Endodermal cell (in vitro differentiated cells): ENCODE measurements around the gene RNF123. TPM values are rescaled to one million over a fixed set of nuclear protein-coding genes. Genes with fewer than 3 reads are reported as not detected.

ENCODE experiments used
- DNase-seq: peaks from one replicate; pipeline ENCODE4 v3.0.0-alpha.2; 2017
- H3K27ac ChIP-seq: 2 replicates; pipeline ENCODE4 v1.5.1; 2013; ENCODE audit warnings: mild to moderate bottlenecking, low read depth, low read length, moderate library complexity
- H3K27me3 ChIP-seq: 2 replicates; pipeline ENCODE4 v1.6.1; 2013; ENCODE audit warnings: mild to moderate bottlenecking, low read length, moderate library complexity; ENCODE audit not compliant: insufficient read depth, control insufficient read depth, poor library complexity, severe bottlenecking
- H3K36me3 ChIP-seq: 2 replicates; pipeline ENCODE4 v1.7.0; 2013; ENCODE audit warnings: mild to moderate bottlenecking, low read length, moderate library complexity; ENCODE audit not compliant: control insufficient read depth, insufficient read depth
- H3K4me1 ChIP-seq: one replicate; pipeline ENCODE4 v1.7.0; 2013; ENCODE audit warnings: low read length; ENCODE audit not compliant: control insufficient read depth, insufficient read depth
- H3K4me3 ChIP-seq: 2 replicates; pipeline ENCODE4 v1.5.1; 2013; ENCODE audit warnings: mild to moderate bottlenecking, low read length, moderate library complexity
- H3K9ac ChIP-seq: 2 replicates; pipeline ENCODE4 v1.6.1; 2013; ENCODE audit warnings: mild to moderate bottlenecking, low read length, moderate library complexity; ENCODE audit not compliant: poor library complexity, severe bottlenecking; ENCODE audit errors: extremely low read depth
- H3K9me3 ChIP-seq: 2 replicates; pipeline ENCODE4 v1.6.1; 2013; ENCODE audit warnings: mild to moderate bottlenecking, low read length, moderate library complexity; ENCODE audit not compliant: control insufficient read depth
- H3K27ac Mint-ChIP-seq: 2 replicates; pipeline ENCODE4 v1.8.0; 2020; ENCODE audit warnings: mixed read lengths
- H3K27me3 Mint-ChIP-seq: 2 replicates; pipeline ENCODE4 v1.8.0; 2021; ENCODE audit warnings: mild to moderate bottlenecking, mixed read lengths; ENCODE audit not compliant: insufficient read depth
- H3K36me3 Mint-ChIP-seq: 2 replicates; pipeline ENCODE4 v1.8.0; 2020; ENCODE audit warnings: low read depth, mixed read lengths
- H3K4me1 Mint-ChIP-seq: 2 replicates; pipeline ENCODE4 v1.8.0; 2020; ENCODE audit warnings: mixed read lengths
- H3K4me3 Mint-ChIP-seq: 2 replicates; pipeline ENCODE4 v1.8.0; 2020; ENCODE audit warnings: mild to moderate bottlenecking, moderate library complexity, mixed read lengths
- H3K9me3 Mint-ChIP-seq: 2 replicates; pipeline ENCODE4 v1.8.0; 2020; ENCODE audit warnings: mild to moderate bottlenecking, mixed read lengths
- CTCF ChIP-seq: fragments of 200-600 bp; sonication (generic); conservative IDR thresholded peaks from 2 replicates; pipeline ENCODE4 v1.5.0; 2021; ENCODE audit warnings: antibody characterized with exemption, mild to moderate bottlenecking
- WGBS, 2 experiments: methylation state at CpG; one replicate each; pipeline versions ENCODE4 v1.1.5 to v1.1.7; 2013; ENCODE audit warnings: missing lambda C conversion rate in 2 of 2, mixed read lengths in 1 of 2; ENCODE audit not compliant: insufficient coverage in 1 of 2, insufficient read length in 1 of 2; 5-methylcytosine and 5-hydroxymethylcytosine counted together
- total RNA-seq, 2 donors: library from RNA; stranded (reverse); fragmentation: NEBNext Ultra II Directional in 1 of 2; extraction: Animal tissue kit (Norgen Biotek cat#: 25700) in 1 of 2; gene quantifications; 2 replicates in 1 of 2; 3 replicates in 1 of 2; pipeline ENCODE4 v1.2.1, GENCODE V29; 2021

Gene RNF123
- total RNA-seq, 2 donors from 2014 or later = 47.3 to 47.6 TPM

GRCh38 chr3:49647741-49648140 lies 41.6 kb upstream of the RNF123 start:
- Mint-ChIP-seq H3K4me1 (no peaks in the 10 kb centered on the region), H3K27me3 (no peaks in the 10 kb centered on the region), H3K27ac (no peak overlapping the region), H3K4me3 (no peak overlapping the region), H3K9me3 (no peaks in the 10 kb centered on the region), H3K36me3 (no peaks in the 10 kb centered on the region)
- Histone ChIP-seq H3K27ac (no peak overlapping the region), H3K27me3 (no peaks in the 10 kb centered on the region), H3K4me3 (no peak overlapping the region), H3K9ac (no peak overlapping the region), H3K4me1 (no peaks in the 10 kb centered on the region), H3K36me3 (no peaks in the 10 kb centered on the region), H3K9me3 (no peaks in the 10 kb centered on the region)
- 82 to 93% methylated on average over 2 of the region's 2 CpGs for WGBS, 2 experiments
- no peak for TF ChIP-seq CTCF
- DNase-seq = no peak

- H3K27ac ChIP-seq = no peak overlapping the region
- 89 to 100% methylated on average over 1 to 3 of the region's 3 CpGs for WGBS, 2 experiments
These were observed 40.9 kb upstream of the RNF123 start for GRCh38 chr3:49648354-49649019.

GRCh38 chr3:49649576-49649975 lies 39.8 kb upstream of the RNF123 start:
- Mint-ChIP-seq H3K27ac (peak overlapping the region; percentile 3), H3K36me3 (no peaks in the 10 kb centered on the region), H3K9me3 (no peaks in the 10 kb centered on the region), H3K4me3 (no peak overlapping the region), H3K27me3 (no peaks in the 10 kb centered on the region), H3K4me1 (no peaks in the 10 kb centered on the region)
- Histone ChIP-seq H3K9me3 (no peaks in the 10 kb centered on the region), H3K9ac (no peak overlapping the region), H3K27me3 (no peaks in the 10 kb centered on the region), H3K36me3 (no peaks in the 10 kb centered on the region), H3K4me1 (no peaks in the 10 kb centered on the region), H3K4me3 (no peak overlapping the region), H3K27ac (no peak overlapping the region)
- DNase-seq = no peak
- no peak for TF ChIP-seq CTCF
- WGBS, 2 experiments = 86 to 100% methylated on average over 1 of the region's 1 CpG

More at GRCh38 chr3:49648354-49649019, 40.9 kb upstream of the RNF123 start:
- no peak overlapping the region for H3K4me3 ChIP-seq
- Mint-ChIP-seq H3K9me3 (no peaks in the 10 kb centered on the region), H3K27me3 (no peaks in the 10 kb centered on the region), H3K4me3 (no peak overlapping the region), H3K4me1 (no peaks in the 10 kb centered on the region), H3K27ac (peak overlapping the region; percentile 39), H3K36me3 (no peaks in the 10 kb centered on the region)
- H3K27me3 ChIP-seq = no peaks in the 10 kb centered on the region
- no peaks in the 10 kb centered on the region for H3K4me1 ChIP-seq
- H3K9me3 ChIP-seq = no peaks in the 10 kb centered on the region
- no peaks in the 10 kb centered on the region for H3K36me3 ChIP-seq
- no peak for TF ChIP-seq CTCF
- DNase-seq = no peak
- no peak overlapping the region for H3K9ac ChIP-seq
